Measurements from ENCODE around the gene SGCE. TPM values are rescaled to one million over a fixed set of nuclear protein-coding genes. Genes with fewer than 3 reads are reported as not detected.
A peak's percentile ranks its signal among the peaks of the same experiment; 100 is the strongest.

The SGCE gene
- total RNA-seq, 1 experiment from 2014 or later = 49.2 TPM

DNA sequence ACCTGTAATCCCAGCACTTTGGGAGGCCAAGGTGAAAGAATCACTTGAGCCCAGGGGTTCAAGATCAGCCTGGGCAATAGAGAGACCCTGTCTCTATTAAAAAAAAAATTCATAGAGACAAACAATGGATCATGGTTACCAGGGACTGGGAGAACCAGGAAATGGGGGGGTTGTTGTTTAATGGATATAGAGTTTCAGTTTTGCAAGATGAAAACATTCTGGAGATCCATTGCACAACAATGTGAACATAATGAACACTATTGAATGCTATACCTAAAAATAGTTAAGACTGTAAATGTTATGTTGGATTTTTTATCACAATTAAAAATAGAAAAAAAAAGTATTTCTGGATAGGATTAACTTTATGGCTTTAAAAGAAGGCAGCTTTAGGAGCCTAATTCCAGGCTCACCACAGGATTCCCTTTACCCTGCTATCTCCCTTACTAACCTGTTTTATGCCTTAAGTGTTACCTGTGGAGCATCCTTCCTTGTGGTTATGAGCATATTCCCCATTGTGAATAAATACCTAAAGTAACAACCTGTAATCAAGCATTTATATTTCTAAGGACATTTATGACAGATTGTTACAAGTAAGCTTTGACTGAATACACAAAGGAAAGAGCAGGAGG, 45.1 kb upstream of the SGCE start:
- Histone ChIP-seq H3K9me3 (ENCODE audit: low read depth, low read length, poor library complexity, severe bottlenecking) (peaks cover 7% of the 10 kb centered on the region), H3K27me3 (replicated peaks; ENCODE audit: insufficient read depth, low read depth, low read length, poor library complexity) (no peaks in the 10 kb centered on the region), H3K36me3 (ENCODE audit: insufficient read depth, low read length, poor library complexity, severe bottlenecking) (no peaks in the 10 kb centered on the region), H3K27ac (ENCODE audit: low read depth, low read length, poor library complexity, severe bottlenecking) (peak overlapping the region; percentile 57), H3K4me1 (ENCODE audit: insufficient read depth, low read length, poor library complexity, severe bottlenecking) (peaks cover 29% of the 10 kb centered on the region), H3K4me3 (ENCODE audit: low read depth, low read length, poor library complexity, severe bottlenecking) (no peak overlapping the region)
- ChIA-PET CTCF (no interaction called here), POLR2A (ENCODE audit: low non-redundant PET) (no interaction called here)
- BruUV-seq (replicated peaks) = no TSS peak
- intact Hi-C loops (cut with micrococcal nuclease; ENCODE audit: unreplicated experiment) = no loop called here
- TF ChIP-seq, protein P1, sequence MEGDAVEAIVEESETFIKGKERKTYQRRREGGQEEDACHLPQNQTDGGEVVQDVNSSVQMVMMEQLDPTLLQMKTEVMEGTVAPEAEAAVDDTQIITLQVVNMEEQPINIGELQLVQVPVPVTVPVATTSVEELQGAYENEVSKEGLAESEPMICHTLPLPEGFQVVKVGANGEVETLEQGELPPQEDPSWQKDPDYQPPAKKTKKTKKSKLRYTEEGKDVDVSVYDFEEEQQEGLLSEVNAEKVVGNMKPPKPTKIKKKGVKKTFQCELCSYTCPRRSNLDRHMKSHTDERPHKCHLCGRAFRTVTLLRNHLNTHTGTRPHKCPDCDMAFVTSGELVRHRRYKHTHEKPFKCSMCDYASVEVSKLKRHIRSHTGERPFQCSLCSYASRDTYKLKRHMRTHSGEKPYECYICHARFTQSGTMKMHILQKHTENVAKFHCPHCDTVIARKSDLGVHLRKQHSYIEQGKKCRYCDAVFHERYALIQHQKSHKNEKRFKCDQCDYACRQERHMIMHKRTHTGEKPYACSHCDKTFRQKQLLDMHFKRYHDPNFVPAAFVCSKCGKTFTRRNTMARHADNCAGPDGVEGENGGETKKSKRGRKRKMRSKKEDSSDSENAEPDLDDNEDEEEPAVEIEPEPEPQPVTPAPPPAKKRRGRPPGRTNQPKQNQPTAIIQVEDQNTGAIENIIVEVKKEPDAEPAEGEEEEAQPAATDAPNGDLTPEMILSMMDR (conservative IDR thresholded peaks at IDR 0.05; ENCODE audit: low read depth, low read length) = no peak
- TF ChIP-seq EZH2 (IDR thresholded peaks at IDR 0.05; ENCODE audit: borderline replicate concordance, low read depth, low read length, poor library complexity, severe bottlenecking) = no peak
- no peak for DNase-seq (ENCODE audit: low spot score)

DNA sequence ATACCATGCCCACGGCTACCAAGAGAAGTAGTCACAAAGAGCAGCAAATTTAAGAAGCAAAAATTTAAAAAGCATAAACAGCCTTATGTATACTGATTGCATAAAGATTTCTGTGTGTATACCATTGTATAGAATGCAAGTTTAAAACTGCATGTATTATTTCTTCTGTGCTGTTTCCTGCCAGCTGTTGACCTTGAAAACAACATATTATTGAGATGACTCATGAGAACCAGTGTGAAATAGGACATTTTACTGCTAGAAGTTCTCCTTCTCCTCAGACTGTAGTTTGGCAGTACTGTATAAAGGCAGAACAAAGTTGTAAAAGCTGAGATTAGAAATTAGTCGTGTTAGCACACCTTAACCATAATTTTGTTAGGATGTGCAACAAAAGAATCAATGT, 42.3 kb upstream of the SGCE start:
- Histone ChIP-seq H3K4me1 (ENCODE audit: insufficient read depth, low read length, poor library complexity, severe bottlenecking) (peaks cover 29% of the 10 kb centered on the region), H3K27ac (ENCODE audit: low read depth, low read length, poor library complexity, severe bottlenecking) (peak overlapping the region; percentile 67), H3K36me3 (ENCODE audit: insufficient read depth, low read length, poor library complexity, severe bottlenecking) (no peaks in the 10 kb centered on the region), H3K4me3 (ENCODE audit: low read depth, low read length, poor library complexity, severe bottlenecking) (no peak overlapping the region), H3K9me3 (ENCODE audit: low read depth, low read length, poor library complexity, severe bottlenecking) (peaks cover 7% of the 10 kb centered on the region), H3K27me3 (replicated peaks; ENCODE audit: insufficient read depth, low read depth, low read length, poor library complexity) (no peaks in the 10 kb centered on the region)
- BruUV-seq (replicated peaks) = no TSS peak
- peak; percentile 81 for DNase-seq (ENCODE audit: low spot score)
- POLR2A ChIA-PET (ENCODE audit: low non-redundant PET) = no interaction called here
- CTCF ChIA-PET = no interaction called here
- TF ChIP-seq, protein P1 (conservative IDR thresholded peaks at IDR 0.05; ENCODE audit: low read depth, low read length) = no peak
- no peak for TF ChIP-seq EZH2 (IDR thresholded peaks at IDR 0.05; ENCODE audit: borderline replicate concordance, low read depth, low read length, poor library complexity, severe bottlenecking)
- intact Hi-C loops (cut with micrococcal nuclease; ENCODE audit: unreplicated experiment) = no loop called here

DNA sequence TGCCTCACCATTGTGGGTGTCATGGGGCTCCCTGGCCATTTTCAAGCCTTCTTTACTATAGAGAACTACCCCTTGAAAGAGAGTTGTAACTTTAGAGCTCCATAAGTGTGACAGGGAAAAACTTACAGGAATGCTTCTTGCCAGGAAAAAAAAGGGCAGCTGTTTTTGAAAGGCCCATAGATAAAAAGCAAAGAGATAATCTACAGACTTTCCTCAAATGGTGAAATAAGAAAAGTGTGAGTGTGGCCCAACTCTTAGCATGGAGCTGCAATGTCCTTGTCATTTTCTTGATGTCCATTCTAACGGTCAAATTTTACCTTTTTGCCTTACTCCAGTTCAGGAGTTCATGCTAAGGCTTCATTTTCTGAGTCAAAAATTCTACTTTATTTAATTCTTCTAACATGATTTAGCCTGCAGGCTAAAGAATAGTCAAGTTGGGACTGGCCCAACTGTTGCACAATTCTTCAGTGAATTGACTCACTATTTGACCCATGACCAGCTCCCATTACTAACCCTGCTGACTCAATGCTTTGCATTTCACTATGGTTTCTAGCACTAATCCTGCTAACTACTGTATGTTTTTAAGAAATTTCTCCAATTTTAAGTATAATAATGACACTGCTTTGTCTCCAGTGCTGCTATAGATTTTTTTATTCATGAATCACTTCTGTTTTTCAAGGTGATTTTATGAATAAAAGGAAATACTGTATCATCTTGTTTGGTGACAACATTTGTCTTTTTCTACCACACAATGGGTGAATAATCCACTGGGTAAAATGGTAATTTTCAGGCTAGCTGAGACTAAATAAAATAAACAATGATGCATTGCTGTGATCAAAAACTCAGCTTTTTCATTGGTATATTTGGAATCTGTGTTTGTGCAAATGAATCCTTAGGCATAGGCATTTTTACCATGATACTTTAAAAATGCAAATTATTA, 41.4 kb upstream of the SGCE start:
- ChIA-PET CTCF (no interaction called here), POLR2A (ENCODE audit: low non-redundant PET) (no interaction called here)
- H3K27me3 ChIP-seq (replicated peaks; ENCODE audit: insufficient read depth, low read depth, low read length, poor library complexity) = no peaks in the 10 kb centered on the region
- no peaks in the 10 kb centered on the region for H3K36me3 ChIP-seq (ENCODE audit: insufficient read depth, low read length, poor library complexity, severe bottlenecking)
- intact Hi-C loops (cut with micrococcal nuclease; ENCODE audit: unreplicated experiment) = no loop called here
- peak; percentile 69 for DNase-seq (ENCODE audit: low spot score)
- H3K4me1 ChIP-seq (ENCODE audit: insufficient read depth, low read length, poor library complexity, severe bottlenecking) = peaks cover 29% of the 10 kb centered on the region
- H3K4me3 ChIP-seq (ENCODE audit: low read depth, low read length, poor library complexity, severe bottlenecking) = no peak overlapping the region
- no TSS peak for BruUV-seq (replicated peaks)
- H3K9me3 ChIP-seq (ENCODE audit: low read depth, low read length, poor library complexity, severe bottlenecking) = peaks cover 7% of the 10 kb centered on the region
- H3K27ac ChIP-seq (ENCODE audit: low read depth, low read length, poor library complexity, severe bottlenecking) = peak overlapping the region; percentile 67
- TF ChIP-seq EZH2 (IDR thresholded peaks at IDR 0.05; ENCODE audit: borderline replicate concordance, low read depth, low read length, poor library complexity, severe bottlenecking) = no peak
- TF ChIP-seq, protein P1 (conservative IDR thresholded peaks at IDR 0.05; ENCODE audit: low read depth, low read length) = no peak

Measured in A673 (cell line).